ENCODE measurements around the gene HIRA.

Gene HIRA

GRCh38 chr22:19431649-19432132 lies at the start of gene HIRA:
Gene HIRA, minus strand, starts transcription at chr22:19431733. Its CDS starts 257 bp downstream, at chr22:19431476.
- peak; percentile 79 for DNase-seq (ENCODE audit: low spot score)

GRCh38 chr22:19480789-19481188 lies 49.3 kb upstream of the HIRA start:
- DNase-seq (ENCODE audit: low spot score), result no peak

GRCh38 chr22:19480173-19480568 lies 48.6 kb upstream of the HIRA start:
- DNase-seq (ENCODE audit: low spot score), result no peak

- DNase-seq (ENCODE audit: low spot score), result peak; percentile 99
These were observed 48.0 kb upstream of the HIRA start, which contains the start of gene CDC45 for GRCh38 chr22:19479355-19480172. Gene CDC45, plus strand, starts transcription at chr22:19479920. Its CDS starts 49 bp downstream, at chr22:19479969.

- DNase-seq (ENCODE audit: low spot score), result peak; percentile 82
These were observed 47.4 kb upstream of the HIRA start, which contains the start of gene UFD1 for GRCh38 chr22:19478901-19479354. Gene UFD1, minus strand, starts transcription at chr22:19479193. Its CDS starts 108 bp downstream, at chr22:19479085.

- no peak for DNase-seq (ENCODE audit: low spot score)
These were observed 46.7 kb upstream of the HIRA start for GRCh38 chr22:19478045-19478900.

- DNase-seq (ENCODE audit: low spot score), result no peak
These were observed 46.0 kb upstream of the HIRA start for GRCh38 chr22:19477321-19478044.

GRCh38 chr22:19476023-19476422 lies 44.5 kb upstream of the HIRA start:
- no peak for DNase-seq (ENCODE audit: low spot score)

GRCh38 chr22:19473578-19473977 lies 42.0 kb upstream of the HIRA start:
- no peak for DNase-seq (ENCODE audit: low spot score)

GRCh38 chr22:19472233-19472632 lies 40.7 kb upstream of the HIRA start:
- no peak for DNase-seq (ENCODE audit: low spot score)

GRCh38 chr22:19471572-19471971 lies 40.0 kb upstream of the HIRA start:
- no peak for DNase-seq (ENCODE audit: low spot score)

GRCh38 chr22:19470010-19470409 lies 38.5 kb upstream of the HIRA start:
- no peak for DNase-seq (ENCODE audit: low spot score)

- no peak for DNase-seq (ENCODE audit: low spot score)
These were observed 37.9 kb upstream of the HIRA start for GRCh38 chr22:19469421-19469820.

GRCh38 chr22:19467912-19468311 lies 36.4 kb upstream of the HIRA start:
- no peak for DNase-seq (ENCODE audit: low spot score)

GRCh38 chr22:19466848-19467752 lies 35.6 kb upstream of the HIRA start:
- no peak for DNase-seq (ENCODE audit: low spot score)

GRCh38 chr22:19466126-19466716 lies 34.7 kb upstream of the HIRA start:
- DNase-seq (ENCODE audit: low spot score), result no peak

GRCh38 chr22:19464975-19465374 lies 33.4 kb upstream of the HIRA start:
- DNase-seq (ENCODE audit: low spot score), result no peak

GRCh38 chr22:19464546-19464945 lies 33.0 kb upstream of the HIRA start:
- DNase-seq (ENCODE audit: low spot score), result no peak

- peak; percentile 84 for DNase-seq (ENCODE audit: low spot score)
These were observed 32.2 kb upstream of the HIRA start for GRCh38 chr22:19463491-19464469.
